Epithelial cell of prostate (primary cell): ENCODE measurements around the gene TMEM91.
A peak's percentile ranks its signal among the peaks of the same experiment; 100 is the strongest.
"Not testable (repeated sequence)": the region's sequence is repeated elsewhere in the genome, so short reads cannot be mapped to it uniquely, and the experiment has no call there.

Experiments used
- DNase-seq: peaks from one replicate; pipeline ENCODE4 v3.0.0-alpha.2; 2011; ENCODE audit warnings: low read depth, low spot score
- H3K27ac ChIP-seq: fragments of 450-650 bp; 2 replicates; pipeline ENCODE4 v1.5.1; 2017; ENCODE audit warnings: mild to moderate bottlenecking

The TMEM91 gene

GRCh38 chr19:41352609-41353465, 23.5 kb upstream of the TMEM91 start:
- DNase-seq: no peak
- H3K27ac ChIP-seq: peak overlapping the region; percentile 59

GRCh38 chr19:41353466-41354342, 22.6 kb upstream of the TMEM91 start, which contains the start of gene TGFB1:
Gene TGFB1, minus strand, starts transcription at chr19:41353922. Its CDS starts 878 bp downstream, at chr19:41353044.
- no peak for DNase-seq
- peak within 1 kb of the TSS; percentile 59 for H3K27ac ChIP-seq

GRCh38 chr19:41354343-41354953, 21.9 kb upstream of the TMEM91 start:
- H3K27ac ChIP-seq: no peak overlapping the region
- DNase-seq: no peak

- H3K27ac ChIP-seq: no peak overlapping the region
- DNase-seq: no peak
Measured at GRCh38 chr19:41355035-41355434, 21.3 kb upstream of the TMEM91 start.

GRCh38 chr19:41355802-41356201, 20.5 kb upstream of the TMEM91 start:
- H3K27ac ChIP-seq: no peak overlapping the region
- DNase-seq: no peak

- no peak for DNase-seq
Measured at GRCh38 chr19:41356984-41357739, 19.2 kb upstream of the TMEM91 start.

GRCh38 chr19:41357746-41358145, 18.6 kb upstream of the TMEM91 start:
- no peak overlapping the region for H3K27ac ChIP-seq
- DNase-seq: no peak

More at GRCh38 chr19:41356984-41357739, 19.2 kb upstream of the TMEM91 start:
- H3K27ac ChIP-seq: no peak overlapping the region

GRCh38 chr19:41359741-41360140, 16.6 kb upstream of the TMEM91 start:
- H3K27ac ChIP-seq: no peak overlapping the region
- no peak for DNase-seq

- H3K27ac ChIP-seq: peak overlapping the region; percentile 80
- DNase-seq: peak; percentile 77
Measured at GRCh38 chr19:41362143-41362847, 14.0 kb upstream of the TMEM91 start.

GRCh38 chr19:41363371-41363752, 13.0 kb upstream of the TMEM91 start:
- H3K27ac ChIP-seq: peak overlapping the region; percentile 80
- DNase-seq: no peak

- peak; percentile 90 for DNase-seq
Measured at GRCh38 chr19:41363753-41364523, 12.4 kb upstream of the TMEM91 start, which contains the start of gene B9D2. Gene B9D2, minus strand, starts transcription at chr19:41364149. Its CDS starts 630 bp downstream, at chr19:41363519.

GRCh38 chr19:41364524-41365391, 11.6 kb upstream of the TMEM91 start:
- no peak for DNase-seq
- H3K27ac ChIP-seq: peak overlapping the region; percentile 80

More at GRCh38 chr19:41363753-41364523, 12.4 kb upstream of the TMEM91 start, which contains the start of gene B9D2:
- H3K27ac ChIP-seq: peak within 1 kb of the TSS; percentile 80

GRCh38 chr19:41366089-41366488, 10.2 kb upstream of the TMEM91 start:
- no peak overlapping the region for H3K27ac ChIP-seq
- DNase-seq: no peak

- peak overlapping the region; percentile 87 for H3K27ac ChIP-seq
- DNase-seq: peak; percentile 72
Measured at GRCh38 chr19:41367848-41368301, 8.5 kb upstream of the TMEM91 start.

GRCh38 chr19:41369769-41370168, 6.6 kb upstream of the TMEM91 start:
- no peak overlapping the region for H3K27ac ChIP-seq
- no peak for DNase-seq

- not testable (repeated sequence) for H3K27ac ChIP-seq, DNase-seq
Measured at GRCh38 chr19:41371119-41371518, 5.2 kb upstream of the TMEM91 start.

- DNase-seq: no peak
- H3K27ac ChIP-seq: no peak overlapping the region
Measured at GRCh38 chr19:41371541-41371940, 4.8 kb upstream of the TMEM91 start.
